ENCODE measurements around the gene CYP27B1. TPM values are rescaled to one million over a fixed set of nuclear protein-coding genes. Genes with fewer than 3 reads are reported as not detected.

Gene CYP27B1
- total and polyA plus RNA-seq, 5 donors from 2014 or later = 0.14 to 0.26 TPM; not detected in 3

GRCh38 chr12:57782243-57782607 lies 15.3 kb upstream of the CYP27B1 start:
- Mint-ChIP-seq H3K36me3 (peaks cover 8% of the 10 kb centered on the region), H3K27ac (peak overlapping the region; percentile 97 to 100 (median 100)), H3K4me3 (peak overlapping the region; percentile 96 to 100 (median 98)), H3K27me3 (peaks cover 4% of the 10 kb centered on the region), H3K9me3 (no peaks in the 10 kb centered on the region), H3K4me1 (peaks cover 12 to 54% (median 31%) of the 10 kb centered on the region in 4 donors)
- peaks cover 38% of the 10 kb centered on the region for H3K4me1 ChIP-seq (ENCODE audit: control insufficient read depth, insufficient read depth, low read length, poor library complexity, severe bottlenecking)
- H3K27me3 ChIP-seq (ENCODE audit: control insufficient read depth, insufficient read depth, low read length) = no peaks in the 10 kb centered on the region
- no peaks in the 10 kb centered on the region for H3K9me3 ChIP-seq (ENCODE audit: control insufficient read depth in 2 of 2, low read length in 2 of 2)
- H3K27ac ChIP-seq (ENCODE audit: insufficient read depth, low read length, poor library complexity, severe bottlenecking) = peak overlapping the region; percentile 74
- peaks cover 13% of the 10 kb centered on the region for H3K36me3 ChIP-seq (ENCODE audit: control insufficient read depth, insufficient read depth, low read length)
- H3K4me3 ChIP-seq (ENCODE audit: low read depth, low read length) = peak overlapping the region; percentile 91
- DNase-seq (no peak), ATAC-seq (ENCODE audit: low read depth in 2 of 2) (no peak)

- Histone ChIP-seq H3K27me3 (ENCODE audit: control insufficient read depth, insufficient read depth, low read length) (no peaks in the 10 kb centered on the region), H3K4me3 (ENCODE audit: low read depth, low read length) (peak overlapping the region; percentile 91), H3K4me1 (ENCODE audit: control insufficient read depth, insufficient read depth, low read length, poor library complexity, severe bottlenecking) (peaks cover 38% of the 10 kb centered on the region), H3K36me3 (ENCODE audit: control insufficient read depth, insufficient read depth, low read length) (peaks cover 9% of the 10 kb centered on the region), H3K9me3 (ENCODE audit: control insufficient read depth in 2 of 2, low read length in 2 of 2) (no peaks in the 10 kb centered on the region), H3K27ac (ENCODE audit: insufficient read depth, low read length, poor library complexity, severe bottlenecking) (peak overlapping the region; percentile 74)
- Mint-ChIP-seq H3K4me1 (peaks cover 12 to 54% (median 31%) of the 10 kb centered on the region in 4 donors), H3K27ac (peak overlapping the region; percentile 97 to 100 (median 100)), H3K4me3 (peak overlapping the region; percentile 46 to 100 (median 98)), H3K27me3 (peaks cover 4% of the 10 kb centered on the region), H3K36me3 (peaks cover 8% of the 10 kb centered on the region), H3K9me3 (no peaks in the 10 kb centered on the region)
- DNase-seq (no peak), ATAC-seq (ENCODE audit: low read depth in 2 of 2) (no peak)
These were observed 14.9 kb upstream of the CYP27B1 start for GRCh38 chr12:57781801-57782200.

- Mint-ChIP-seq H3K4me3 (peak overlapping the region; percentile 46 to 100 (median 88)), H3K36me3 (peaks cover 3% of the 10 kb centered on the region), H3K27me3 (peaks cover 4% of the 10 kb centered on the region), H3K27ac (peak overlapping the region; percentile 23 to 100 (median 85)), H3K4me1 (peaks cover 12 to 50% (median 29%) of the 10 kb centered on the region in 4 donors), H3K9me3 (no peaks in the 10 kb centered on the region)
- Histone ChIP-seq H3K27ac (ENCODE audit: insufficient read depth, low read length, poor library complexity, severe bottlenecking) (peak overlapping the region; percentile 74), H3K4me3 (ENCODE audit: low read depth, low read length) (peak overlapping the region; percentile 91), H3K4me1 (ENCODE audit: control insufficient read depth, insufficient read depth, low read length, poor library complexity, severe bottlenecking) (peaks cover 38% of the 10 kb centered on the region), H3K36me3 (ENCODE audit: control insufficient read depth, insufficient read depth, low read length) (peaks cover 3% of the 10 kb centered on the region), H3K27me3 (ENCODE audit: control insufficient read depth, insufficient read depth, low read length) (no peaks in the 10 kb centered on the region), H3K9me3 (ENCODE audit: control insufficient read depth in 2 of 2, low read length in 2 of 2) (no peaks in the 10 kb centered on the region)
- ATAC-seq (ENCODE audit: low read depth in 2 of 2) = no peak
- DNase-seq = peak in 1 of 3 donors; percentile 18
These were observed 14.4 kb upstream of the CYP27B1 start for GRCh38 chr12:57781244-57781643.

- no peaks in the 10 kb centered on the region for H3K9me3 Mint-ChIP-seq
- no peaks in the 10 kb centered on the region for H3K36me3 Mint-ChIP-seq
- no peaks in the 10 kb centered on the region for H3K9me3 ChIP-seq (ENCODE audit: control insufficient read depth in 2 of 2, low read length in 2 of 2)
- H3K27ac Mint-ChIP-seq = peak overlapping the region; percentile 23 to 85 (median 42)
- ATAC-seq (ENCODE audit: low read depth in 2 of 2) (no peak), DNase-seq (no peak)
- peaks cover 38% of the 10 kb centered on the region for H3K4me1 ChIP-seq (ENCODE audit: control insufficient read depth, insufficient read depth, low read length, poor library complexity, severe bottlenecking)
- H3K4me1 Mint-ChIP-seq = peaks cover 12 to 49% (median 27%) of the 10 kb centered on the region in 4 donors
- H3K27me3 Mint-ChIP-seq = peaks cover 4% of the 10 kb centered on the region
- H3K4me3 Mint-ChIP-seq = peak overlapping the region in 3 of 4 donors; percentile 28 to 96 (median 28)
- no peak overlapping the region for H3K4me3 ChIP-seq (ENCODE audit: low read depth, low read length)
- no peaks in the 10 kb centered on the region for H3K36me3 ChIP-seq (ENCODE audit: control insufficient read depth, insufficient read depth, low read length)
- no peaks in the 10 kb centered on the region for H3K27me3 ChIP-seq (ENCODE audit: control insufficient read depth, insufficient read depth, low read length)
- H3K27ac ChIP-seq (ENCODE audit: insufficient read depth, low read length, poor library complexity, severe bottlenecking) = peak overlapping the region; percentile 74
These were observed 13.5 kb upstream of the CYP27B1 start for GRCh38 chr12:57780284-57780897.

- peaks cover 4% of the 10 kb centered on the region for H3K27me3 Mint-ChIP-seq
- Histone ChIP-seq H3K9me3 (ENCODE audit: control insufficient read depth in 2 of 2, low read length in 2 of 2) (no peaks in the 10 kb centered on the region), H3K27me3 (ENCODE audit: control insufficient read depth, insufficient read depth, low read length) (no peaks in the 10 kb centered on the region), H3K4me3 (ENCODE audit: low read depth, low read length) (no peak overlapping the region), H3K27ac (ENCODE audit: insufficient read depth, low read length, poor library complexity, severe bottlenecking) (no peak overlapping the region), H3K36me3 (ENCODE audit: control insufficient read depth, insufficient read depth, low read length) (no peaks in the 10 kb centered on the region), H3K4me1 (ENCODE audit: control insufficient read depth, insufficient read depth, low read length, poor library complexity, severe bottlenecking) (peaks cover 38% of the 10 kb centered on the region)
- ATAC-seq (ENCODE audit: low read depth in 2 of 2) = no peak
- no peak for DNase-seq
- peak overlapping the region in 2 of 4 donors; percentile 14 to 24 for H3K4me3 Mint-ChIP-seq
- H3K36me3 Mint-ChIP-seq = no peaks in the 10 kb centered on the region
- H3K27ac Mint-ChIP-seq = peak overlapping the region in 2 of 3 donors; percentile 3 to 47
- H3K9me3 Mint-ChIP-seq = no peaks in the 10 kb centered on the region
- peaks cover 12 to 49% (median 27%) of the 10 kb centered on the region in 4 donors for H3K4me1 Mint-ChIP-seq
These were observed 12.9 kb upstream of the CYP27B1 start for GRCh38 chr12:57779736-57780135.

GRCh38 chr12:57777911-57778310 lies 11.0 kb upstream of the CYP27B1 start:
- Histone ChIP-seq H3K27me3 (ENCODE audit: control insufficient read depth, insufficient read depth, low read length) (no peaks in the 10 kb centered on the region), H3K9me3 (ENCODE audit: control insufficient read depth in 2 of 2, low read length in 2 of 2) (no peaks in the 10 kb centered on the region), H3K4me1 (ENCODE audit: control insufficient read depth, insufficient read depth, low read length, poor library complexity, severe bottlenecking) (peaks cover 28% of the 10 kb centered on the region), H3K36me3 (ENCODE audit: control insufficient read depth, insufficient read depth, low read length) (no peaks in the 10 kb centered on the region), H3K4me3 (ENCODE audit: low read depth, low read length) (no peak overlapping the region), H3K27ac (ENCODE audit: insufficient read depth, low read length, poor library complexity, severe bottlenecking) (no peak overlapping the region)
- ATAC-seq (ENCODE audit: low read depth in 2 of 2) (no peak), DNase-seq (no peak)
- Mint-ChIP-seq H3K27me3 (peaks cover 4% of the 10 kb centered on the region), H3K9me3 (no peaks in the 10 kb centered on the region), H3K27ac (no peak overlapping the region), H3K36me3 (no peaks in the 10 kb centered on the region), H3K4me1 (peaks cover 12 to 40% (median 21%) of the 10 kb centered on the region in 4 donors), H3K4me3 (peak overlapping the region in 1 of 4 donors; percentile 71)

- H3K4me1 ChIP-seq (ENCODE audit: control insufficient read depth, insufficient read depth, low read length, poor library complexity, severe bottlenecking) = peaks cover 30% of the 10 kb centered on the region
These were observed 10.5 kb upstream of the CYP27B1 start for GRCh38 chr12:57777367-57777766.

GRCh38 chr12:57776247-57776587 lies 9.3 kb upstream of the CYP27B1 start:
- DNase-seq (no peak), ATAC-seq (ENCODE audit: low read depth in 2 of 2) (no peak)
- Mint-ChIP-seq H3K4me1 (peaks cover 0 to 34% (median 13%) of the 10 kb centered on the region in 4 donors), H3K27ac (peak overlapping the region in 1 of 3 donors; percentile 21), H3K27me3 (peaks cover 9% of the 10 kb centered on the region), H3K36me3 (no peaks in the 10 kb centered on the region), H3K9me3 (no peaks in the 10 kb centered on the region), H3K4me3 (peak overlapping the region in 2 of 4 donors; percentile 20 to 71)
- peaks cover 28% of the 10 kb centered on the region for H3K4me1 ChIP-seq (ENCODE audit: control insufficient read depth, insufficient read depth, low read length, poor library complexity, severe bottlenecking)
- no peak overlapping the region for H3K4me3 ChIP-seq (ENCODE audit: low read depth, low read length)
- H3K27me3 ChIP-seq (ENCODE audit: control insufficient read depth, insufficient read depth, low read length) = no peaks in the 10 kb centered on the region
- H3K27ac ChIP-seq (ENCODE audit: insufficient read depth, low read length, poor library complexity, severe bottlenecking) = no peak overlapping the region
- H3K36me3 ChIP-seq (ENCODE audit: control insufficient read depth, insufficient read depth, low read length) = no peaks in the 10 kb centered on the region
- H3K9me3 ChIP-seq (ENCODE audit: control insufficient read depth in 2 of 2, low read length in 2 of 2) = no peaks in the 10 kb centered on the region

More at GRCh38 chr12:57777367-57777766, 10.5 kb upstream of the CYP27B1 start:
- no peak overlapping the region for H3K27ac Mint-ChIP-seq
- no peaks in the 10 kb centered on the region for H3K9me3 Mint-ChIP-seq
- Histone ChIP-seq H3K9me3 (ENCODE audit: control insufficient read depth in 2 of 2, low read length in 2 of 2) (no peaks in the 10 kb centered on the region), H3K4me3 (ENCODE audit: low read depth, low read length) (no peak overlapping the region), H3K36me3 (ENCODE audit: control insufficient read depth, insufficient read depth, low read length) (no peaks in the 10 kb centered on the region), H3K27me3 (ENCODE audit: control insufficient read depth, insufficient read depth, low read length) (no peaks in the 10 kb centered on the region), H3K27ac (ENCODE audit: insufficient read depth, low read length, poor library complexity, severe bottlenecking) (no peak overlapping the region)
- H3K27me3 Mint-ChIP-seq = peaks cover 4% of the 10 kb centered on the region
- no peak for DNase-seq
- H3K36me3 Mint-ChIP-seq = no peaks in the 10 kb centered on the region
- peak overlapping the region in 1 of 4 donors; percentile 71 for H3K4me3 Mint-ChIP-seq
- ATAC-seq (ENCODE audit: low read depth in 2 of 2) = no peak
- peaks cover 8 to 37% (median 17%) of the 10 kb centered on the region in 4 donors for H3K4me1 Mint-ChIP-seq

Data from CD4-positive, CD25-positive, alpha-beta regulatory T cell (primary cell).